Activated naive CD8-positive, alpha-beta T cell treated with anti-CD3 and anti-CD28 coated beads, Interleukin-2, amount 10 ng/mL, durations not matched to agents 7 days and 5 days (primary cell): ENCODE measurements around the gene SPATA7. TPM values are rescaled to one million over a fixed set of nuclear protein-coding genes. Genes with fewer than 3 reads are reported as not detected.

ENCODE experiments used
- ATAC-seq: fragments of 150-1000 bp; cut with Tn5 transposase; one replicate; pipeline ENCODE4 v1.10.0; 2021; ENCODE audit warnings: low read depth, moderate library complexity
- POLR2A ChIA-PET: fragments of 350-600 bp; sonication (Branson Sonifier 250); formaldehyde crosslinking; loops from one replicate; lab custom pipeline; 2021; ENCODE audit warnings: antibody characterized with exemption; lab: Charles Lee
- DNase-seq: peaks from one replicate; pipeline ENCODE4 v3.0.0; 2021
- H3K27ac Mint-ChIP-seq: one replicate; pipeline ENCODE4 v1.8.0; 2022; ENCODE audit warnings: mild to moderate bottlenecking, mixed read lengths
- H3K27me3 Mint-ChIP-seq: one replicate; pipeline ENCODE4 v1.8.0; 2022; ENCODE audit warnings: mild to moderate bottlenecking, moderate library complexity, mixed read lengths
- H3K36me3 Mint-ChIP-seq: one replicate; pipeline ENCODE4 v1.8.0; 2021; ENCODE audit warnings: mild to moderate bottlenecking, mixed read lengths
- H3K4me1 Mint-ChIP-seq: one replicate; pipeline ENCODE4 v1.8.0; 2021; ENCODE audit warnings: mixed read lengths
- H3K4me3 Mint-ChIP-seq: one replicate; pipeline ENCODE4 v1.8.0; 2022; ENCODE audit warnings: mild to moderate bottlenecking, moderate library complexity, mixed read lengths
- H3K9me3 Mint-ChIP-seq: one replicate; pipeline ENCODE4 v1.8.0; 2021; ENCODE audit warnings: mixed read lengths
- total RNA-seq, 2 experiments: library from RNA; stranded (reverse); gene quantifications; one replicate each; pipeline ENCODE4 v1.2.3, GENCODE V29; 2021

Gene SPATA7
- total RNA-seq, 2 experiments from 2014 or later, result 2.9 to 3.3 TPM

- Mint-ChIP-seq H3K27me3 (no peaks in the 10 kb centered on the region), H3K27ac (no peak overlapping the region), H3K36me3 (no peaks in the 10 kb centered on the region), H3K4me1 (no peaks in the 10 kb centered on the region), H3K4me3 (no peak overlapping the region), H3K9me3 (no peaks in the 10 kb centered on the region)
- ATAC-seq, result no peak
- no peak for DNase-seq
- POLR2A ChIA-PET, result no interaction called here
Measured at GRCh38 chr14:88430976-88431375, 45.5 kb downstream of the SPATA7 start.

GRCh38 chr14:88437658-88438057 lies 52.2 kb downstream of the SPATA7 start:
- Mint-ChIP-seq H3K27me3 (no peaks in the 10 kb centered on the region), H3K4me1 (no peaks in the 10 kb centered on the region), H3K9me3 (peaks cover 3% of the 10 kb centered on the region), H3K36me3 (no peaks in the 10 kb centered on the region), H3K4me3 (no peak overlapping the region), H3K27ac (no peak overlapping the region)
- no peak for ATAC-seq
- POLR2A ChIA-PET, result no interaction called here
- DNase-seq, result no peak

GRCh38 chr14:88439088-88439487 lies 53.6 kb downstream of the SPATA7 start:
- H3K27ac Mint-ChIP-seq, result no peak overlapping the region
- ATAC-seq, result no peak
- H3K4me1 Mint-ChIP-seq, result no peaks in the 10 kb centered on the region
- no peak overlapping the region for H3K4me3 Mint-ChIP-seq
- POLR2A ChIA-PET, result no interaction called here
- no peaks in the 10 kb centered on the region for H3K27me3 Mint-ChIP-seq
- peaks cover 3% of the 10 kb centered on the region for H3K9me3 Mint-ChIP-seq
- no peaks in the 10 kb centered on the region for H3K36me3 Mint-ChIP-seq
- DNase-seq, result no peak

- ATAC-seq, result no peak
- Mint-ChIP-seq H3K27ac (no peak overlapping the region), H3K27me3 (no peaks in the 10 kb centered on the region), H3K36me3 (peaks cover 9% of the 10 kb centered on the region), H3K4me1 (no peaks in the 10 kb centered on the region), H3K9me3 (peaks cover 2% of the 10 kb centered on the region), H3K4me3 (no peak overlapping the region)
- DNase-seq, result no peak
- POLR2A ChIA-PET, result no interaction called here
Measured at GRCh38 chr14:88452231-88452630, 66.8 kb downstream of the SPATA7 start.

GRCh38 chr14:88454886-88455285 lies 69.4 kb downstream of the SPATA7 start:
- Mint-ChIP-seq H3K27ac (no peak overlapping the region), H3K4me1 (no peaks in the 10 kb centered on the region), H3K27me3 (no peaks in the 10 kb centered on the region), H3K36me3 (peaks cover 7% of the 10 kb centered on the region), H3K4me3 (no peak overlapping the region), H3K9me3 (peaks cover 3% of the 10 kb centered on the region)
- no peak for ATAC-seq
- no peak for DNase-seq
- POLR2A ChIA-PET, result no interaction called here

GRCh38 chr14:88463318-88463717 lies 77.9 kb downstream of the SPATA7 start:
- Mint-ChIP-seq H3K27me3 (no peaks in the 10 kb centered on the region), H3K27ac (no peak overlapping the region), H3K36me3 (peaks cover 3% of the 10 kb centered on the region), H3K4me1 (no peaks in the 10 kb centered on the region), H3K4me3 (no peak overlapping the region), H3K9me3 (peaks cover 1% of the 10 kb centered on the region)
- no peak for DNase-seq
- POLR2A ChIA-PET, result no interaction called here
- no peak for ATAC-seq

DNA sequence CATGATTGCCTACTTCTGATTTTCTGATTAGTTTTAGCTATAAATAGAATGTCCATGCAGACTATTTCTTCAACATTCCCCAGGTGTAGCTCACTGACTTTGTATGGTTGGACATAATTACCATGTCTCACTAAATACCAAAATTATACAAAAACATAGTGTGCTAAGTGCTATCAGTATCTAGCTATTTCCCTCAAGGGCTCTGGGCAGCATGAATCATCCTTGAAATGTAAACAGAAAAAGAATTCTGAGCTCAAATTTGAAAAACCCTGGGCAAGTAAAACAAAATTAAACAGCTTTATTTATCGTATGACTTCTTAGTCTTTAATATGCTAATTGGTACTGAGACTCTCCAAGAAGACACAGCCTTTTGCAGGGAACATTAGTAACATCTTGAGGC lies 82.9 kb downstream of the SPATA7 start:
- DNase-seq (no peak), ATAC-seq (no peak)
- Mint-ChIP-seq H3K36me3 (no peaks in the 10 kb centered on the region), H3K4me1 (no peaks in the 10 kb centered on the region), H3K27ac (no peak overlapping the region), H3K4me3 (no peak overlapping the region), H3K27me3 (no peaks in the 10 kb centered on the region), H3K9me3 (no peaks in the 10 kb centered on the region)
- POLR2A ChIA-PET, result no interaction called here

- no peaks in the 10 kb centered on the region for H3K36me3 Mint-ChIP-seq
- no peak overlapping the region for H3K27ac Mint-ChIP-seq
- H3K27me3 Mint-ChIP-seq, result no peaks in the 10 kb centered on the region
- no peak for DNase-seq
- POLR2A ChIA-PET, result no interaction called here
- H3K4me1 Mint-ChIP-seq, result no peaks in the 10 kb centered on the region
- H3K9me3 Mint-ChIP-seq, result no peaks in the 10 kb centered on the region
- no peak overlapping the region for H3K4me3 Mint-ChIP-seq
- ATAC-seq, result no peak
Measured at GRCh38 chr14:88470542-88471440, 85.3 kb downstream of the SPATA7 start.

DNA sequence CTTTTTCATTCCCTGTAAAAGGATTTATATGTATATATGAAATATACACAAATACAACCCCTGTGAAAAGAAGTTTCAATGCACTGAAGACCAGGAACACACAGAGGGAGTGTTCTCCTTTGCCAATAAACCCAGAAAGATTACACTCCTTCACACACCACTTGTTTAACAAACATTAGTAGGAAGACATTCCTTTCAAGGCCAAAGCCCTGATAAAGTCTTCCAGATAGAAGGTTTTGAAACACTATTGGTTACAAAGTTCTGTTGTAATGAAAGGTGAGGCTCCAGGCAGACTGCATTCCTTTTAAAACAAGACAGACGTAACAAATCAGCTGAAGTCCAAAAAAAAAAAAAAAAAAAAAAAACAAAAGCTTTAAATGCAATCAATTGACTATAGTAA lies 88.3 kb downstream of the SPATA7 start:
- DNase-seq, result no peak
- POLR2A ChIA-PET, result no interaction called here
- no peak overlapping the region for H3K4me3 Mint-ChIP-seq

GRCh38 chr14:88476214-88476774 lies 90.8 kb downstream of the SPATA7 start:
- ATAC-seq, result no peak
- no peaks in the 10 kb centered on the region for H3K27me3 Mint-ChIP-seq
- POLR2A ChIA-PET, result no interaction called here

More for the DNA sequence above, 88.3 kb downstream of the SPATA7 start:
- Mint-ChIP-seq H3K36me3 (no peaks in the 10 kb centered on the region), H3K9me3 (no peaks in the 10 kb centered on the region), H3K27ac (no peak overlapping the region), H3K27me3 (no peaks in the 10 kb centered on the region), H3K4me1 (no peaks in the 10 kb centered on the region)
- ATAC-seq, result no peak

DNA sequence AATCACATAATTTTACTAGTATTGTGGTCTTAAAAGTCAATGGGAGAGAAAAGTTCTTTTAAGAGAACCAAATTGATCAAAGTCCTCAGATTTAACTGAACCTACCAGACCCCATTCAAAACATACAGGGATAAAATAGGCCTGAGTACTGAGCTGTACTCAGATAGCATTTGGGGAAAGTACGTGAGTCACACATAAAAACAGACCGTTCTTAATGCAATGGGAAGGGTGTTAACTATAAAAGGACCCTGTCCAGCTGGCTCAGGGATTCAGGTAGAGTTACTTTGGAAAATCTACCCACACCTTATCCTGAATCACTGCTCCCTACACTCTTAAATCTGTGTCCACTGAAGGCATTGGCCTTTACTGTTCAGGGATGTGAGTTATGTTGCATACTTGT lies 91.4 kb downstream of the SPATA7 start:
- no peak for ATAC-seq
- no peak for DNase-seq
- no peaks in the 10 kb centered on the region for H3K4me1 Mint-ChIP-seq
- no peak overlapping the region for H3K27ac Mint-ChIP-seq
- H3K4me3 Mint-ChIP-seq, result no peak overlapping the region
- no peaks in the 10 kb centered on the region for H3K36me3 Mint-ChIP-seq
- H3K27me3 Mint-ChIP-seq, result no peaks in the 10 kb centered on the region
- POLR2A ChIA-PET, result no interaction called here
- H3K9me3 Mint-ChIP-seq, result no peaks in the 10 kb centered on the region

More at GRCh38 chr14:88476214-88476774, 90.8 kb downstream of the SPATA7 start:
- H3K27ac Mint-ChIP-seq, result no peak overlapping the region
- H3K9me3 Mint-ChIP-seq, result no peaks in the 10 kb centered on the region
- H3K4me3 Mint-ChIP-seq, result no peak overlapping the region
- no peak for DNase-seq
- H3K36me3 Mint-ChIP-seq, result no peaks in the 10 kb centered on the region
- H3K4me1 Mint-ChIP-seq, result no peaks in the 10 kb centered on the region

- ATAC-seq (no peak), DNase-seq (no peak)
- Mint-ChIP-seq H3K9me3 (no peaks in the 10 kb centered on the region), H3K4me3 (no peak overlapping the region), H3K4me1 (no peaks in the 10 kb centered on the region), H3K27me3 (no peaks in the 10 kb centered on the region), H3K27ac (no peak overlapping the region), H3K36me3 (no peaks in the 10 kb centered on the region)
- POLR2A ChIA-PET, result no interaction called here
Measured at GRCh38 chr14:88477513-88478250, 92.2 kb downstream of the SPATA7 start.

GRCh38 chr14:88478931-88479330 lies 93.5 kb downstream of the SPATA7 start:
- POLR2A ChIA-PET, result no interaction called here
- no peak for ATAC-seq

More at GRCh38 chr14:88478931-88479330, 93.5 kb downstream of the SPATA7 start:
- Mint-ChIP-seq H3K4me3 (no peak overlapping the region), H3K27me3 (peaks cover under 1% of the 10 kb centered on the region), H3K9me3 (no peaks in the 10 kb centered on the region), H3K27ac (no peak overlapping the region), H3K4me1 (no peaks in the 10 kb centered on the region), H3K36me3 (no peaks in the 10 kb centered on the region)
- no peak for DNase-seq
